ENCODE measurements around the gene FAM131A. TPM values are rescaled to one million over a fixed set of nuclear protein-coding genes. Genes with fewer than 3 reads are reported as not detected.

Gene FAM131A
- total RNA-seq, 4 donors from 2014 or later = 14.7 to 27.1 (median 18.8) TPM

GRCh38 chr3:184351511-184352148 is 14.2 kb downstream of the FAM131A start:
- no peaks in the 10 kb centered on the region for H3K4me1 ChIP-seq
- no peak for ATAC-seq
- H3K36me3 ChIP-seq = no peaks in the 10 kb centered on the region
- no peak overlapping the region for H3K4me3 ChIP-seq
- H3K27ac ChIP-seq = no peak overlapping the region
- H3K27me3 ChIP-seq = no peaks in the 10 kb centered on the region
- TF ChIP-seq CTCF (IDR thresholded peaks at IDR 0.05 in 4 of 5, conservative IDR thresholded peaks at IDR 0.05 in 1 of 5) (no peak), POLR2A (IDR thresholded peaks at IDR 0.05) (no peak)
- intact Hi-C loops (cut with DNase I; ENCODE audit: low total_unique reads) = no loop called here
- no peak for DNase-seq
- no peaks in the 10 kb centered on the region for H3K9me3 ChIP-seq
- in situ Hi-C loops (cut with MboI; ENCODE audit: low sequenced_read_pairs in 4 of 4) = loop anchor here in 3 of 4 donors (25.0 kb wide), 3 partner anchors 411 to 461 kb away; partner anchors contain the start of gene VPS8 (in 1 of the 3)

- no peak for DNase-seq
- Histone ChIP-seq H3K9me3 (no peaks in the 10 kb centered on the region), H3K4me3 (no peak overlapping the region), H3K4me1 (no peaks in the 10 kb centered on the region), H3K36me3 (no peaks in the 10 kb centered on the region), H3K27ac (no peak overlapping the region), H3K27me3 (no peaks in the 10 kb centered on the region)
- in situ Hi-C loops (cut with MboI; ENCODE audit: low sequenced_read_pairs in 4 of 4) (loop anchor here in 3 of 4 donors (25.0 kb wide), 3 partner anchors 410 to 460 kb away; partner anchors contain the start of gene VPS8 (in 1 of the 3)), intact Hi-C loops (cut with DNase I; ENCODE audit: low total_unique reads) (no loop called here)
- TF ChIP-seq POLR2A (IDR thresholded peaks at IDR 0.05) (no peak), CTCF (IDR thresholded peaks at IDR 0.05 in 4 of 5, conservative IDR thresholded peaks at IDR 0.05 in 1 of 5) (no peak)
- no peak for ATAC-seq
Observed at GRCh38 chr3:184352149-184352785, 14.9 kb downstream of the FAM131A start.

- DNase-seq (no peak), ATAC-seq (no peak)
- no peak overlapping the region for H3K4me3 ChIP-seq
- no peaks in the 10 kb centered on the region for H3K4me1 ChIP-seq
- no peaks in the 10 kb centered on the region for H3K36me3 ChIP-seq
- H3K9me3 ChIP-seq = no peaks in the 10 kb centered on the region
- H3K27me3 ChIP-seq = no peaks in the 10 kb centered on the region
- intact Hi-C loops (cut with DNase I; ENCODE audit: low total_unique reads) (no loop called here), in situ Hi-C loops (cut with MboI; ENCODE audit: low sequenced_read_pairs in 4 of 4) (loop anchor here in 3 of 4 donors (25.0 kb wide), 3 partner anchors 409 to 459 kb away; partner anchors contain the start of gene VPS8 (in 1 of the 3))
- TF ChIP-seq CTCF (IDR thresholded peaks at IDR 0.05 in 4 of 5, conservative IDR thresholded peaks at IDR 0.05 in 1 of 5) (no peak), POLR2A (IDR thresholded peaks at IDR 0.05) (no peak)
- no peak overlapping the region for H3K27ac ChIP-seq
Observed at GRCh38 chr3:184352897-184353545, 15.6 kb downstream of the FAM131A start.

- Histone ChIP-seq H3K4me1 (no peaks in the 10 kb centered on the region), H3K4me3 (no peak overlapping the region), H3K36me3 (no peaks in the 10 kb centered on the region), H3K27me3 (no peaks in the 10 kb centered on the region), H3K27ac (no peak overlapping the region), H3K9me3 (no peaks in the 10 kb centered on the region)
- DNase-seq (no peak), ATAC-seq (no peak)
- in situ Hi-C loops (cut with MboI; ENCODE audit: low sequenced_read_pairs in 4 of 4) = loop anchor here in 3 of 4 donors (25.0 kb wide), 3 partner anchors 409 to 459 kb away; partner anchors contain the start of gene VPS8 (in 1 of the 3)
- intact Hi-C loops (cut with DNase I; ENCODE audit: low total_unique reads) = no loop called here
- TF ChIP-seq POLR2A (IDR thresholded peaks at IDR 0.05) (no peak), CTCF (IDR thresholded peaks at IDR 0.05 in 4 of 5, conservative IDR thresholded peaks at IDR 0.05 in 1 of 5) (no peak)
Observed at GRCh38 chr3:184353546-184353941, 16.1 kb downstream of the FAM131A start.

Data from gastrocnemius medialis (tissue), 4 donors.